Measurements from ENCODE around the gene PHC1.
A peak's percentile ranks its signal among the peaks of the same experiment; 100 is the strongest.

Gene PHC1

GRCh38 chr12:8907513-8907912 is 6.8 kb upstream of the PHC1 start:
- H3K4me3 ChIP-seq (replicated peaks; ENCODE audit: low read depth, low read length) = no peak overlapping the region
- TF ChIP-seq CTCF (IDR thresholded peaks at IDR 0.05; ENCODE audit: low read length, missing control alignments) = no peak
- no peak for DNase-seq (ENCODE audit: low read depth)

GRCh38 chr12:8909752-8910151 is 4.6 kb upstream of the PHC1 start:
- DNase-seq (ENCODE audit: low read depth) = no peak
- no peak for TF ChIP-seq CTCF (IDR thresholded peaks at IDR 0.05; ENCODE audit: low read length, missing control alignments)

GRCh38 chr12:8911606-8912268 is 2.6 kb upstream of the PHC1 start:
- no peak overlapping the region for H3K4me3 ChIP-seq (replicated peaks; ENCODE audit: low read depth, low read length)
- TF ChIP-seq CTCF (IDR thresholded peaks at IDR 0.05; ENCODE audit: low read length, missing control alignments) = no peak
- DNase-seq (ENCODE audit: low read depth) = no peak

More at GRCh38 chr12:8909752-8910151, 4.6 kb upstream of the PHC1 start:
- H3K4me3 ChIP-seq (replicated peaks; ENCODE audit: low read depth, low read length) = no peak overlapping the region

- TF ChIP-seq CTCF (IDR thresholded peaks at IDR 0.05; ENCODE audit: low read length, missing control alignments) = no peak
- H3K4me3 ChIP-seq (replicated peaks; ENCODE audit: low read depth, low read length) = no peak overlapping the region
- DNase-seq (ENCODE audit: low read depth) = no peak
These were observed 1.4 kb upstream of the PHC1 start for GRCh38 chr12:8912914-8913313.

GRCh38 chr12:8913702-8914032 is 642 bp upstream of the PHC1 start:
- H3K4me3 ChIP-seq (replicated peaks; ENCODE audit: low read depth, low read length) = peak overlapping the region; percentile 76
- TF ChIP-seq CTCF (IDR thresholded peaks at IDR 0.05; ENCODE audit: low read length, missing control alignments) = no peak
- DNase-seq (ENCODE audit: low read depth) = no peak

- peak overlapping the region; percentile 60 for H3K4me3 ChIP-seq (replicated peaks; ENCODE audit: low read depth, low read length)
- TF ChIP-seq CTCF (IDR thresholded peaks at IDR 0.05; ENCODE audit: low read length, missing control alignments) = no peak
- peak; percentile 59 for DNase-seq (ENCODE audit: low read depth)
These were observed 612 bp downstream of the PHC1 start for GRCh38 chr12:8914716-8915526.
